DOHH2 (cell line): ENCODE results near the gene FRMD7.

Experiments used
- CTCF ChIP-seq: fragments of 200-600 bp; sonication (generic); IDR thresholded peaks from one replicate; pipeline ENCODE4 v1.5.1; 2014; ENCODE audit warnings: antibody characterized with exemption, mild to moderate bottlenecking, low read depth, low read length; ENCODE audit not compliant: poor library complexity, severe bottlenecking
- EZH2phosphoT487 ChIP-seq: fragments of 200-600 bp; sonication (generic); IDR thresholded peaks from 2 replicates; pipeline ENCODE4 v1.6.1; 2017; ENCODE audit warnings: borderline replicate concordance, mild to moderate bottlenecking, antibody characterized with exemption, low read length, moderate library complexity, mixed read lengths

GRCh38 chrX:132173647-132174046, 45.8 kb upstream of the FRMD7 start:
- TF ChIP-seq CTCF (no peak), EZH2phosphoT487 (no peak)
